Spleen (tissue), 7 donors: ENCODE results near the gene MEMO1.

Experiments
- CTCF ChIP-seq, 11 experiments: fragments of 200-600 bp in 7 of 11; fragments of 450-650 bp in 4 of 11; sonication (generic) in 4 of 11; IDR thresholded peaks in 8 of 11; conservative IDR thresholded peaks in 3 of 11; 1 replicate in 7 of 11; 2 replicates in 4 of 11; pipeline versions ENCODE4 v1.4.0 to v1.8.0; 2016 to 2021; ENCODE audit warnings: antibody characterized with exemption in 11 of 11, inconsistent platforms in 4 of 11, mild to moderate bottlenecking in 1 of 11
- POLR2A ChIP-seq, 3 donors: fragments of 450-650 bp; IDR thresholded peaks; one replicate each; pipeline ENCODE4 v1.5.1; 2017; ENCODE audit warnings: antibody characterized with exemption in 3 of 3, mild to moderate bottlenecking in 1 of 3
- POLR2AphosphoS5 ChIP-seq, 3 donors: sonication (generic); formaldehyde crosslinking; IDR thresholded peaks; one replicate each; pipeline ENCODE4 v1.5.1; 2017; ENCODE audit warnings: antibody characterized with exemption in 3 of 3
- donor health status: DM: no; HTN: no; CAD: no; lungs with moderate emphysema.
- donor health status: DM: no; HTN: no; CAD: no.
- donor health status: DM: no; HTN: no; CAD: no.

GRCh38 chr2:31896293-31896692 lies 114.5 kb downstream of the MEMO1 start:
- TF ChIP-seq CTCF (IDR thresholded peaks at IDR 0.05 in 8 of 11, conservative IDR thresholded peaks at IDR 0.05 in 3 of 11) (no peak), POLR2A (IDR thresholded peaks at IDR 0.05) (no peak), POLR2AphosphoS5 (IDR thresholded peaks at IDR 0.05) (no peak)
